Placental pericyte (primary cell): Measurements from ENCODE around the gene RFNG. TPM values are rescaled to one million over a fixed set of nuclear protein-coding genes. Genes with fewer than 3 reads are reported as not detected.

Experiments
- total RNA-seq: library from RNA; depleted of rRNA; stranded (reverse); fragments of >200 nt; gene quantifications from 2 replicates; pipeline ENCODE4 v1.2.3, GENCODE V29; 2012

The RFNG gene
- total RNA-seq: 44.1 and 76.8 TPM in 2 replicates

GRCh38 chr17:82051776-82052637 is at the start of gene RFNG, which contains the start of gene GPS1:
Gene RFNG, minus strand, starts transcription at chr17:82051811. Its CDS starts 45 bp downstream, at chr17:82051766.
Gene GPS1, plus strand, starts transcription at chr17:82051898. Its CDS starts 34 bp downstream, at chr17:82051932.

GRCh38 chr17:82098169-82098938 is 46.7 kb upstream of the RFNG start, which contains the start of gene FASN:
Gene FASN, minus strand, starts transcription at chr17:82098236. Its CDS starts 1,791 bp downstream, at chr17:82096445.

GRCh38 chr17:82065638-82066303 is 14.2 kb upstream of the RFNG start, which contains the start of gene DUS1L:
Gene DUS1L, minus strand, starts transcription at chr17:82065804. Its CDS starts 745 bp downstream, at chr17:82065059.

GRCh38 chr17:82037092-82037888 is 14.3 kb downstream of the RFNG start, which contains the start of gene DCXR:
Gene DCXR, minus strand, starts transcription at chr17:82037697. Its CDS starts 15 bp downstream, at chr17:82037682.

GRCh38 chr17:82031303-82031884 is 20.2 kb downstream of the RFNG start, which contains the start of gene RAC3:
Gene RAC3, plus strand, starts transcription at chr17:82031678. Its CDS starts 84 bp downstream, at chr17:82031762.

GRCh38 chr17:82022981-82023446 is 28.6 kb downstream of the RFNG start, which contains the start of gene LRRC45:
Gene LRRC45, plus strand, starts transcription at chr17:82023305. Its CDS starts 339 bp downstream, at chr17:82023644.

GRCh38 chr17:82022310-82022980 is 29.2 kb downstream of the RFNG start, which contains the start of gene CENPX:
Gene CENPX, minus strand, starts transcription at chr17:82022878. Its CDS starts 17 bp downstream, at chr17:82022861.

Other genes with a start within 250 kb of the RFNG start
- gene GCGR, start 247.7 kb downstream of the RFNG start, total RNA-seq: not detected in 2 replicates
- 82.0 and 100 TPM in 2 replicates for gene MCRIP1, start 218.5 kb downstream of the RFNG start, total RNA-seq
- not detected in 2 replicates for gene PPP1R27, start 216.8 kb downstream of the RFNG start, total RNA-seq
- 1,222 and 4,245 TPM in 2 replicates for gene P4HB, start 191.3 kb downstream of the RFNG start, total RNA-seq
- 139 and 275 TPM in 2 replicates for gene ARHGDIA, start 180.5 kb downstream of the RFNG start, total RNA-seq
- gene ALYREF, start 160.2 kb downstream of the RFNG start, total RNA-seq: 94.3 and 166 TPM in 2 replicates
- gene ANAPC11, start 160.1 kb downstream of the RFNG start, total RNA-seq: 102 and 118 TPM in 2 replicates
- under 0.01 and 0.66 TPM in 2 replicates for gene NPB, start 149.6 kb downstream of the RFNG start, total RNA-seq
- 48.7 and 78.1 TPM in 2 replicates for gene PCYT2, start 140.4 kb downstream of the RFNG start, total RNA-seq
- 23.9 and 26.7 TPM in 2 replicates for gene SIRT7, start 133.6 kb downstream of the RFNG start, total RNA-seq
- gene MAFG, start 124.1 kb downstream of the RFNG start, total RNA-seq: 31.6 and 48.1 TPM in 2 replicates
- 99.9 and 225 TPM in 2 replicates for gene PYCR1, start 114.5 kb downstream of the RFNG start, total RNA-seq
- gene MYADML2, start 104.6 kb downstream of the RFNG start, total RNA-seq: not detected in 2 replicates
- 0.29 and 0.66 TPM in 2 replicates for gene NOTUM, start 90.6 kb downstream of the RFNG start, total RNA-seq
- gene ASPSCR1, start 74.2 kb downstream of the RFNG start, total RNA-seq: 31.4 and 38.1 TPM in 2 replicates
- 22.5 and 48.7 TPM in 2 replicates for gene CENPX, start 28.9 kb downstream of the RFNG start, total RNA-seq
- gene LRRC45, start 28.5 kb downstream of the RFNG start, total RNA-seq: 14.9 and 30.1 TPM in 2 replicates
- gene RAC3, start 20.1 kb downstream of the RFNG start, total RNA-seq: 7.9 and 9.2 TPM in 2 replicates
- 32.2 and 43.5 TPM in 2 replicates for gene DCXR, start 14.1 kb downstream of the RFNG start, total RNA-seq
- gene GPS1, start 87 bp upstream of the RFNG start, total RNA-seq: 110 and 187 TPM in 2 replicates
- 74.6 and 105 TPM in 2 replicates for gene DUS1L, start 14.0 kb upstream of the RFNG start, total RNA-seq
- gene FASN, start 46.4 kb upstream of the RFNG start, total RNA-seq: 165 and 359 TPM in 2 replicates
- 24.5 and 28.9 TPM in 2 replicates for gene CCDC57, start 161.0 kb upstream of the RFNG start, total RNA-seq
- 347 and 438 TPM in 2 replicates for gene SLC16A3, start 177.2 kb upstream of the RFNG start, total RNA-seq
- 58.4 and 58.6 TPM in 2 replicates for gene CSNK1D, start 221.9 kb upstream of the RFNG start, total RNA-seq